H9 (cell line): ENCODE results near the gene VSIG2. TPM values are rescaled to one million over a fixed set of nuclear protein-coding genes. Genes with fewer than 3 reads are reported as not detected.

Experiments used
- DNase-seq: peaks from one replicate; pipeline ENCODE4 v3.0.0-alpha.2; 2017
- H2AFZ ChIP-seq: one replicate; pipeline ENCODE4 v1.6.1; 2013; ENCODE audit warnings: mild to moderate bottlenecking, low read length, control low read depth, moderate library complexity
- H2AK5ac ChIP-seq: 2 replicates; pipeline ENCODE4 v1.6.1; 2013; ENCODE audit warnings: low read length, control low read depth, mixed read lengths; ENCODE audit not compliant: insufficient read length
- H2BK120ac ChIP-seq: one replicate; pipeline ENCODE4 v1.6.1; 2013; ENCODE audit warnings: low read depth, mild to moderate bottlenecking, low read length, control low read depth, inconsistent platforms; ENCODE audit not compliant: poor library complexity, severe bottlenecking
- H2BK12ac ChIP-seq: 2 replicates; pipeline ENCODE4 v1.6.1; 2013; ENCODE audit warnings: low read length, control low read depth, mixed read lengths, low read depth; ENCODE audit not compliant: insufficient read length
- H2BK15ac ChIP-seq: 2 replicates; pipeline ENCODE4 v1.6.1; 2013; ENCODE audit warnings: low read depth, low read length, control low read depth
- H2BK20ac ChIP-seq: one replicate; pipeline ENCODE4 v1.6.1; 2013; ENCODE audit warnings: low read depth, mild to moderate bottlenecking, low read length, control low read depth, inconsistent platforms; ENCODE audit not compliant: poor library complexity, severe bottlenecking
- H2BK5ac ChIP-seq: 2 replicates; pipeline ENCODE4 v1.6.1; 2013; ENCODE audit warnings: low read length, control low read depth, mixed read lengths; ENCODE audit not compliant: insufficient read length
- H3K14ac ChIP-seq: 2 replicates; pipeline ENCODE4 v1.6.1; 2013; ENCODE audit warnings: low read length, control low read depth; ENCODE audit not compliant: insufficient read depth
- H3K18ac ChIP-seq: 2 replicates; pipeline ENCODE4 v1.6.1; 2013; ENCODE audit warnings: low read depth, mild to moderate bottlenecking, mixed read lengths, low read length, control low read depth; ENCODE audit not compliant: insufficient read length
- H3K23ac ChIP-seq: 2 replicates; pipeline ENCODE4 v1.6.1; 2013; ENCODE audit warnings: low read length, control low read depth, mixed read lengths, low read depth; ENCODE audit not compliant: insufficient read length
- H3K23me2 ChIP-seq: 2 replicates; pipeline ENCODE4 v1.6.1; 2013; ENCODE audit warnings: low read depth, mild to moderate bottlenecking, mixed read lengths, low read length, control low read depth; ENCODE audit not compliant: insufficient read length, poor library complexity, severe bottlenecking
- H3K27ac ChIP-seq: 2 replicates; pipeline ENCODE4 v1.5.1; 2013; ENCODE audit warnings: low read length, control low read depth, mixed read lengths, low read depth; ENCODE audit not compliant: insufficient read length
- H3K27me3 ChIP-seq: 2 replicates; pipeline ENCODE4 v1.6.1; 2013; ENCODE audit warnings: low read length, control low read depth, inconsistent platforms; ENCODE audit not compliant: insufficient read depth
- H3K4ac ChIP-seq: 2 replicates; pipeline ENCODE4 v1.6.1; 2013; ENCODE audit warnings: low read depth, mild to moderate bottlenecking, control low read depth, inconsistent platforms, low read length, moderate library complexity
- H3K4me1 ChIP-seq: 2 replicates; pipeline ENCODE4 v1.6.1; 2013; ENCODE audit warnings: low read length, control low read depth, inconsistent platforms; ENCODE audit not compliant: insufficient read depth
- H3K4me2 ChIP-seq: 2 replicates; pipeline ENCODE4 v1.6.1; 2013; ENCODE audit warnings: low read length, control low read depth, mixed read lengths; ENCODE audit not compliant: insufficient read length, insufficient read depth
- H3K56ac ChIP-seq: 2 replicates; pipeline ENCODE4 v1.6.1; 2013; ENCODE audit warnings: low read depth, mild to moderate bottlenecking, mixed read lengths, low read length, control low read depth; ENCODE audit not compliant: insufficient read length
- H3K79me1 ChIP-seq: 2 replicates; pipeline ENCODE4 v1.6.1; 2013; ENCODE audit warnings: low read depth, mild to moderate bottlenecking, moderate library complexity, low read length, control low read depth, inconsistent platforms; ENCODE audit not compliant: insufficient read depth, poor library complexity, severe bottlenecking
- H3K79me2 ChIP-seq: 2 replicates; pipeline ENCODE4 v1.6.1; 2013; ENCODE audit warnings: low read length, control low read depth, inconsistent platforms; ENCODE audit not compliant: insufficient read depth
- H3K9ac ChIP-seq: 2 replicates; pipeline ENCODE4 v1.6.1; 2013; ENCODE audit warnings: low read length, control low read depth, mixed read lengths; ENCODE audit not compliant: insufficient read length; ENCODE audit errors: extremely low read depth
- H3K9me3 ChIP-seq: one replicate; pipeline ENCODE4 v1.6.1; 2013; ENCODE audit warnings: low read depth, low read length, inconsistent platforms; ENCODE audit not compliant: control insufficient read depth
- H3T11ph ChIP-seq: one replicate; pipeline ENCODE4 v1.6.1; 2013; ENCODE audit warnings: mild to moderate bottlenecking, low read length, control low read depth, inconsistent platforms
- H4K20me1 ChIP-seq: one replicate; pipeline ENCODE4 v1.6.1; 2013; ENCODE audit not compliant: control insufficient read depth, insufficient read length, insufficient read depth
- H4K5ac ChIP-seq: 2 replicates; pipeline ENCODE4 v1.6.1; 2013; ENCODE audit warnings: low read depth, mild to moderate bottlenecking, mixed read lengths, low read length, control low read depth; ENCODE audit not compliant: insufficient read length
- H4K8ac ChIP-seq: replicated peaks from 2 replicates; pipeline ENCODE4 v1.6.1; 2013; ENCODE audit warnings: low read length, control low read depth, mixed read lengths, low read depth; ENCODE audit not compliant: insufficient read length
- H4K91ac ChIP-seq: 2 replicates; pipeline ENCODE4 v1.6.1; 2013; ENCODE audit warnings: low read depth, mild to moderate bottlenecking, moderate library complexity, mixed read lengths, low read length, control low read depth; ENCODE audit not compliant: insufficient read length
- H3K27ac Mint-ChIP-seq, 3 experiments: 2 replicates in 2 of 3; 3 replicates in 1 of 3; pipeline ENCODE4 v1.8.0; 2020 to 2021; ENCODE audit warnings: mixed read lengths in 3 of 3, mild to moderate bottlenecking in 1 of 3, moderate library complexity in 1 of 3
- H3K27me3 Mint-ChIP-seq: 2 replicates; pipeline ENCODE4 v1.8.0; 2021; ENCODE audit warnings: low read depth, mild to moderate bottlenecking, moderate library complexity, mixed read lengths
- H3K36me3 Mint-ChIP-seq, 3 experiments: 2 replicates in 2 of 3; 3 replicates in 1 of 3; pipeline ENCODE4 v1.8.0; 2020 to 2021; ENCODE audit warnings: low read depth in 3 of 3, mixed read lengths in 3 of 3; ENCODE audit not compliant: insufficient read depth in 1 of 3
- H3K4me1 Mint-ChIP-seq, 2 experiments: 2 replicates each; pipeline ENCODE4 v1.8.0; 2020; ENCODE audit warnings: mixed read lengths in 2 of 2
- H3K4me3 Mint-ChIP-seq, 2 experiments: 2 replicates in 1 of 2; 3 replicates in 1 of 2; pipeline ENCODE4 v1.8.0; 2020 to 2021; ENCODE audit warnings: mild to moderate bottlenecking in 2 of 2, mixed read lengths in 2 of 2, moderate library complexity in 1 of 2
- H3K9me3 Mint-ChIP-seq, 2 experiments: 2 replicates in 1 of 2; 3 replicates in 1 of 2; pipeline ENCODE4 v1.8.0; 2020; ENCODE audit warnings: mild to moderate bottlenecking in 2 of 2, mixed read lengths in 2 of 2, moderate library complexity in 1 of 2
- WGBS: extraction: QIAGEN DNeasy Blood & Tissue Kit; methylation state at CpG from one replicate; pipeline ENCODE4 v1.1.7; 2013; ENCODE audit warnings: missing lambda C conversion rate, low lambda C conversion rate, mixed read lengths; ENCODE audit not compliant: insufficient read length; ENCODE audit errors: extremely low coverage; 5-methylcytosine and 5-hydroxymethylcytosine counted together
- total RNA-seq: library from RNA; stranded (reverse); gene quantifications from 2 replicates; pipeline ENCODE4 v1.2.1, GENCODE V29; 2021
- TF ChIP-seq, protein P1 (sequence below): fragments of 200-600 bp; sonication (generic); conservative IDR thresholded peaks from 3 replicates; pipeline ENCODE4 v1.8.0; 2021; ENCODE audit warnings: antibody characterized with exemption, mild to moderate bottlenecking

VSIG2 gene
- total RNA-seq, 1 experiment from 2014 or later: not detected

DNA sequence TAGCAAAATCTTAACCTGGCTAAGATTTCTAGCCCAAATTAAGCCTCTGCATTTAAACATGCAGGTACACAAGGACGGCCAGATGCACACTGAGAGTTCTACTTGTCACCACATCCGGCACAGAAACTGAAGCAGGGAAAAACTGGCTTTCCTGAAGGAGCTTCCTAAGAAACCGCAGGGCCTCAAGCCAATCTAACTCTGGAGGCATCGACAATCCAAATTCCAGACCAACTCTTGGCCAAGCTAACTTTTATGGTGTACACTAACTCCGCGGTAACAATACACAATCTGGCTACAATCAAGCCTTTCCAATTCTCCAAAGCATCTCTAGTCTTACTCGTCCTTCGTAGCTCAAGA lies 46.9 kb upstream of the VSIG2 start:
- Mint-ChIP-seq H3K4me1 (peaks cover 29 to 39% of the 10 kb centered on the region in 2 experiments), H3K36me3 (no peaks in the 10 kb centered on the region), H3K9me3 (no peaks in the 10 kb centered on the region), H3K4me3 (peak overlapping the region; percentile 86 to 87), H3K27me3 (peaks cover 1% of the 10 kb centered on the region; the same call in 1 of the 2 replicates), H3K27ac (peak overlapping the region; percentile 88 to 98 (median 91); a peak in 6 of 7 replicates)
- Histone ChIP-seq H3K9ac (peak overlapping the region; percentile 96), H2BK15ac (no peak overlapping the region), H4K20me1 (no peaks in the 10 kb centered on the region), H3K23ac (no peak overlapping the region), H3K4ac (no peak overlapping the region), H3K18ac (peak overlapping the region; percentile 2), H2BK20ac (no peak overlapping the region), H3K14ac (peak overlapping the region; percentile 78; the same call in 1 of the 2 replicates), H3K9me3 (no peaks in the 10 kb centered on the region), H2BK12ac (no peak overlapping the region), H3K79me1 (peaks cover 2% of the 10 kb centered on the region), H3K79me2 (peaks cover 29% of the 10 kb centered on the region; the same call in 1 of the 2 replicates), H3K4me2 (peak overlapping the region; percentile 96), H3K27ac (no peak overlapping the region), H3T11ph (no peak overlapping the region), H2BK5ac (no peak overlapping the region), H4K91ac (no peak overlapping the region), H2AK5ac (no peak overlapping the region), H2BK120ac (no peak overlapping the region), H2AFZ (no peak overlapping the region), H3K56ac (no peak overlapping the region), H3K4me1 (peaks cover 2% of the 10 kb centered on the region; the same call in 1 of the 2 replicates), H3K27me3 (no peaks in the 10 kb centered on the region), H4K8ac (no peak overlapping the region), H3K23me2 (peaks cover 5% of the 10 kb centered on the region), H4K5ac (no peak overlapping the region)
- no CpG with 5 or more reads among the region's 8 CpGs for WGBS
- TF ChIP-seq, protein P1, sequence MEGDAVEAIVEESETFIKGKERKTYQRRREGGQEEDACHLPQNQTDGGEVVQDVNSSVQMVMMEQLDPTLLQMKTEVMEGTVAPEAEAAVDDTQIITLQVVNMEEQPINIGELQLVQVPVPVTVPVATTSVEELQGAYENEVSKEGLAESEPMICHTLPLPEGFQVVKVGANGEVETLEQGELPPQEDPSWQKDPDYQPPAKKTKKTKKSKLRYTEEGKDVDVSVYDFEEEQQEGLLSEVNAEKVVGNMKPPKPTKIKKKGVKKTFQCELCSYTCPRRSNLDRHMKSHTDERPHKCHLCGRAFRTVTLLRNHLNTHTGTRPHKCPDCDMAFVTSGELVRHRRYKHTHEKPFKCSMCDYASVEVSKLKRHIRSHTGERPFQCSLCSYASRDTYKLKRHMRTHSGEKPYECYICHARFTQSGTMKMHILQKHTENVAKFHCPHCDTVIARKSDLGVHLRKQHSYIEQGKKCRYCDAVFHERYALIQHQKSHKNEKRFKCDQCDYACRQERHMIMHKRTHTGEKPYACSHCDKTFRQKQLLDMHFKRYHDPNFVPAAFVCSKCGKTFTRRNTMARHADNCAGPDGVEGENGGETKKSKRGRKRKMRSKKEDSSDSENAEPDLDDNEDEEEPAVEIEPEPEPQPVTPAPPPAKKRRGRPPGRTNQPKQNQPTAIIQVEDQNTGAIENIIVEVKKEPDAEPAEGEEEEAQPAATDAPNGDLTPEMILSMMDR: no peak
- no peak for DNase-seq
